HepG2 (cell line): ENCODE results near the gene CTDSP1. TPM values are rescaled to one million over a fixed set of nuclear protein-coding genes. Genes with fewer than 3 reads are reported as not detected.

Experiments
- DPF2 ChIP-seq: sonication (generic); formaldehyde crosslinking; IDR thresholded peaks from 2 replicates; pipeline ENCODE4 v1.4.0; 2020; ENCODE audit warnings: mild to moderate bottlenecking, low read depth, missing genetic modification reagents, borderline replicate concordance
- EEA1 ChIP-seq: sonication (generic); formaldehyde crosslinking; IDR thresholded peaks from 2 replicates; pipeline ENCODE4 v1.5.1; 2020; ENCODE audit warnings: mild to moderate bottlenecking, missing genetic modification reagents, borderline replicate concordance
- FOXP4 ChIP-seq: sonication (generic); formaldehyde crosslinking; IDR thresholded peaks from 2 replicates; pipeline ENCODE4 v1.4.0; 2020; ENCODE audit warnings: missing genetic modification reagents
- KAT8 ChIP-seq: IDR thresholded peaks from 2 replicates; pipeline ENCODE4 v1.6.1; 2016; ENCODE audit warnings: missing genetic modification reagents, missing compliant biosample characterization
- NFKBIZ ChIP-seq: IDR thresholded peaks from 2 replicates; pipeline ENCODE4 v1.6.1; 2018; ENCODE audit warnings: missing genetic modification reagents, missing compliant biosample characterization
- PATZ1 ChIP-seq: sonication (generic); formaldehyde crosslinking; IDR thresholded peaks from 2 replicates; pipeline ENCODE4 v1.4.0; 2020; ENCODE audit warnings: missing genetic modification reagents
- REPIN1 ChIP-seq: sonication (generic); formaldehyde crosslinking; IDR thresholded peaks from 2 replicates; pipeline ENCODE4 v1.8.0; 2022; ENCODE audit warnings: missing genetic modification reagents, low read depth, mild to moderate bottlenecking, borderline replicate concordance
- SP4 ChIP-seq: sonication (generic); formaldehyde crosslinking; IDR thresholded peaks from 2 replicates; pipeline ENCODE4 v1.8.1; 2023; ENCODE audit warnings: mild to moderate bottlenecking, missing genetic modification reagents
- TARDBP ChIP-seq: sonication (generic); formaldehyde crosslinking; IDR thresholded peaks from 2 replicates; pipeline ENCODE4 v1.8.0; 2022; ENCODE audit warnings: mild to moderate bottlenecking, missing genetic modification reagents
- XRCC5 ChIP-seq: fragments of 200-400 bp; formaldehyde crosslinking; optimal IDR thresholded peaks from 2 replicates; pipeline ENCODE3; 2017; ENCODE audit warnings: mild to moderate bottlenecking, low read length
- YY1 ChIP-seq: IDR thresholded peaks from 2 replicates; pipeline ENCODE4 v1.6.1; 2011; ENCODE audit warnings: low read length, low read depth, moderate library complexity, mild to moderate bottlenecking; ENCODE audit not compliant: insufficient read depth, insufficient replicate concordance
- ZBTB33 ChIP-seq: sonication (generic); formaldehyde crosslinking; IDR thresholded peaks from 2 replicates; pipeline ENCODE4 v1.4.0; 2020; ENCODE audit warnings: missing genetic modification reagents
- ZNF180 ChIP-seq: sonication (generic); formaldehyde crosslinking; IDR thresholded peaks from 2 replicates; pipeline ENCODE4 v1.4.0; 2020; ENCODE audit warnings: low read depth, missing genetic modification reagents, borderline replicate concordance
- ZNF292 ChIP-seq: sonication (generic); formaldehyde crosslinking; IDR thresholded peaks from 2 replicates; pipeline ENCODE4 v1.8.1; 2022; ENCODE audit warnings: mild to moderate bottlenecking, low read depth, missing genetic modification reagents, borderline replicate concordance
- ZNF333 ChIP-seq: sonication (generic); formaldehyde crosslinking; IDR thresholded peaks from 2 replicates; pipeline ENCODE4 v1.4.0; 2020; ENCODE audit warnings: mild to moderate bottlenecking, missing genetic modification reagents, borderline replicate concordance
- ZNF335 ChIP-seq: sonication (generic); formaldehyde crosslinking; IDR thresholded peaks from 2 replicates; pipeline ENCODE4 v1.4.0; 2020; ENCODE audit warnings: missing genetic modification reagents
- ZNF607 ChIP-seq: sonication (generic); formaldehyde crosslinking; IDR thresholded peaks from 2 replicates; pipeline ENCODE4 v1.5.1; 2020; ENCODE audit warnings: missing genetic modification reagents, mild to moderate bottlenecking, borderline replicate concordance
- ZNF737 ChIP-seq: sonication (generic); formaldehyde crosslinking; IDR thresholded peaks from 2 replicates; pipeline ENCODE4 v1.5.0; 2020; ENCODE audit warnings: missing genetic modification reagents, mild to moderate bottlenecking, borderline replicate concordance
- ZNF781 ChIP-seq: sonication (generic); formaldehyde crosslinking; IDR thresholded peaks from 2 replicates; pipeline ENCODE4 v1.5.1; 2020; ENCODE audit warnings: borderline replicate concordance, mild to moderate bottlenecking, missing genetic modification reagents; ENCODE audit errors: not compliant biosample characterization
- polyA plus RNA-seq, 8 experiments: library from polyadenylated mRNA; depleted of rRNA in 3 of 8; stranded (reverse) in 7 of 8; unstranded in 1 of 8; fragments of >200 nt; fragmentation: Illumina TruSeq in 4 of 8; extraction: Trizol in 4 of 8; gene quantifications; 2 replicates each; pipeline versions ENCODE4 v1.2.1 to v1.2.3, GENCODE V29; 2011 to 2016; ENCODE audit warnings: low read depth in 4 of 8, missing spikeins in 1 of 8, mixed read lengths in 1 of 8; ENCODE audit not compliant: insufficient read depth in 1 of 8
- total RNA-seq, 5 experiments: library from RNA; depleted of rRNA; stranded (reverse); fragments of >200 nt; fragmentation: Illumina TruSeq; extraction: Trizol; gene quantifications; 2 replicates each; pipeline ENCODE4 v1.2.3, GENCODE V29; 2016; ENCODE audit warnings: low read depth in 1 of 5

Gene CTDSP1
- total and polyA plus RNA-seq, 2 of the 13 experiments (the other 11 are each of a cell fraction or from before 2014, with no cell fraction given) = 91.0 to 268 TPM

- peak; percentile 78 for TF ChIP-seq ZNF335 (CRISPR knock-in tag)
- peak; percentile 98 for TF ChIP-seq PATZ1 (CRISPR knock-in tag)
- peak; percentile 42; the same call in 1 of the 2 replicates for TF ChIP-seq NFKBIZ (CRISPR knock-in tag)
- TF ChIP-seq FOXP4 (CRISPR knock-in tag) = peak; percentile 89
- TF ChIP-seq ZNF333 (CRISPR knock-in tag) = peak; percentile 23; the same call in 1 of the 2 replicates
- TF ChIP-seq KAT8 (CRISPR knock-in tag) = peak; percentile 81
- TF ChIP-seq XRCC5 = peak; percentile 87
- no peak for TF ChIP-seq ZNF737 (CRISPR knock-in tag)
- TF ChIP-seq DPF2 (CRISPR knock-in tag) = peak; percentile 95
- peak; percentile 74; the same call in 1 of the 2 replicates for TF ChIP-seq ZNF292 (CRISPR knock-in tag)
- peak; percentile 94 for TF ChIP-seq TARDBP (CRISPR knock-in tag)
- TF ChIP-seq ZBTB33 (CRISPR knock-in tag) = peak; percentile 50
- peak; percentile 38 for TF ChIP-seq ZNF781 (CRISPR knock-in tag)
- peak; percentile 92 for TF ChIP-seq REPIN1 (CRISPR knock-in tag)
- 0 out of 2 replicates have a peak, but pooled peaks have one; percentile 68 for TF ChIP-seq EEA1
- peak; percentile 74 for TF ChIP-seq YY1
- peak; percentile 62; the same call in 1 of the 2 replicates for TF ChIP-seq ZNF180 (CRISPR knock-in tag)
- TF ChIP-seq ZNF607 (CRISPR knock-in tag) = peak; percentile 79; the same call in 1 of the 2 replicates
- peak; percentile 82; the same call in 1 of the 2 replicates for TF ChIP-seq SP4 (CRISPR knock-in tag)
Observed at GRCh38 chr2:218400930-218401881, 1.5 kb downstream of the CTDSP1 start (continued).
